ENCODE measurements around the gene COL5A1.
"Not testable (repeated sequence)": the region's sequence is repeated elsewhere in the genome, so short reads cannot be mapped to it uniquely, and the experiment has no call there.

Gene COL5A1

DNA sequence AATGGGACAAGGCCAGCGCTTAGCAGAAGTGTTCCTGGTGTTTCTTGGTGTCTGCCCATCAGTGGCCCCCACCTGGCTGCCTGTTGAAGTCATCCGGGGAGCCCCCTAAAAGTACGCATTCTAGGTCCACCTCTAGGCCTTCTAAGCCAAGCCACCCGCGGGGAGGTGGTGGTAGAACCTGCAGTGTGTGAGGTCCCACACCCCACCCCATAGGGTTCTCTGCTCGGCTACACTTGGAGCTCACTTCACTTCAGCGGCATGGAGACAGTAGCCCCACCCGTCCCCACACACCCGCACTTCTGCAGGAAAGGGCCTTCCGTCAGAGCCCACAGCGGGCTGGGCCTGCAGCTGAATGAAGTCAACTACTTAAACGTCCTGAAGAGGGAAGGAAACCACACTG is 209.4 kb downstream of the COL5A1 start:
- DNase-seq (ENCODE audit: low read depth), result no peak
- TF ChIP-seq, protein P1, sequence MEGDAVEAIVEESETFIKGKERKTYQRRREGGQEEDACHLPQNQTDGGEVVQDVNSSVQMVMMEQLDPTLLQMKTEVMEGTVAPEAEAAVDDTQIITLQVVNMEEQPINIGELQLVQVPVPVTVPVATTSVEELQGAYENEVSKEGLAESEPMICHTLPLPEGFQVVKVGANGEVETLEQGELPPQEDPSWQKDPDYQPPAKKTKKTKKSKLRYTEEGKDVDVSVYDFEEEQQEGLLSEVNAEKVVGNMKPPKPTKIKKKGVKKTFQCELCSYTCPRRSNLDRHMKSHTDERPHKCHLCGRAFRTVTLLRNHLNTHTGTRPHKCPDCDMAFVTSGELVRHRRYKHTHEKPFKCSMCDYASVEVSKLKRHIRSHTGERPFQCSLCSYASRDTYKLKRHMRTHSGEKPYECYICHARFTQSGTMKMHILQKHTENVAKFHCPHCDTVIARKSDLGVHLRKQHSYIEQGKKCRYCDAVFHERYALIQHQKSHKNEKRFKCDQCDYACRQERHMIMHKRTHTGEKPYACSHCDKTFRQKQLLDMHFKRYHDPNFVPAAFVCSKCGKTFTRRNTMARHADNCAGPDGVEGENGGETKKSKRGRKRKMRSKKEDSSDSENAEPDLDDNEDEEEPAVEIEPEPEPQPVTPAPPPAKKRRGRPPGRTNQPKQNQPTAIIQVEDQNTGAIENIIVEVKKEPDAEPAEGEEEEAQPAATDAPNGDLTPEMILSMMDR (conservative IDR thresholded peaks at IDR 0.05; ENCODE audit: low read length), result no peak

DNA sequence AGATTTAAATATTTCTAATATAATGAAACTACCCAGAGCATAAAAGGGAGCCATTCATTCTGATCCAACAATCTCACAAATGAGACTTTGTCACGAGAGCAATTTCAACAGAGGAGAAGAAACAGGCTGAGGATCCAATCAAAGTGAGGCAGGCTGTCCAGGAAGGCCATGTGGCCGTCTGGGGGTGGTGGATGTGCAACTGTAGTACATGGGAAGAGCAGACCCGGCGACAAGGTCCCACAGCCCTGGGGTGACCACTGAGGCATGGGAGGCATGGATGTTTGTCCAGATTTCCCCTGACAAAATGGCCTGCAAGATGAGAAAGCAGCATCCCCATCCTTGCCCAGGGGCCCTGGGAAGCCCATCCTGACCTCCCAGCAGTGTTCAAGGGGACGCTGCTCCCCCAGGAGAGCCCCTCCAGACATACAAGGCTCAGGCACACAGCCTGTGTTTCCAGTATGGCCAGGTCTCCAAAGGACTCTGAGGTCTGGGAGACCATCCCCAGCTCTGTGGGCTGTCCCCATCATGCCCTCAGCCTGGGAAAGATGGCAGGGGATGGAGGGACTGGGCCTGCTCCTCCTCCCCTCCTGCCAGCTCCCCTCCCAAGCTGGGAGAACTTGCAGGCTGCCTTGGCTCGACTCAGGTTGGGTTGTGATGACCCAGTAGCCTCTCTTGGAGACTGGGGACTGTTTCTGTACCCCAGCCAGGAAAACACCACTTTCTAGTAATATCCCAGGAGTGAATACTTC is 211.5 kb downstream of the COL5A1 start:
- TF ChIP-seq, protein P1 (conservative IDR thresholded peaks at IDR 0.05; ENCODE audit: low read length), result no peak
- H3K4me3 ChIP-seq (ENCODE audit: low read length), result no peak overlapping the region
- peak; percentile 19 for DNase-seq (ENCODE audit: low read depth)

More for the DNA sequence above, 209.4 kb downstream of the COL5A1 start:
- H3K4me3 ChIP-seq (ENCODE audit: low read length), result no peak overlapping the region

DNA sequence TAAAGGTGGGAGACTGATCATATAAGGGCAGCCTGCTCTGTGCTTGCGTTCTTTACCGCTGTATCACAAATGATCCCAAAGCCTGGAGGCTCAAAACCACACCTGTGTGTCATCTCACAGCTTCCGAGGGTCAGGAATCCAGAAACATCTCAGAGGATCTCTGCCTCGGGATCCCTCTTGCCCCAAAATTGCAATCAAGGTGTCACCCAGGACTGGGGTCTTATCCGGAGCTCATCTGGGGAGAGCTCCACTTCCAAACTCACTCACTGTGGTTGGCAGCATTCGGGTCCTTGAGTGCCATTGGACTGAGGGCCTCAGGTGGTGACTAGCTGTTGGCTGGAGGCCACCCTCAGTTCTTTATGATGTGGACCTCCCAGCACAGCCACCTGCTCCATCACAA is 212.3 kb downstream of the COL5A1 start:
- TF ChIP-seq, protein P1 (conservative IDR thresholded peaks at IDR 0.05; ENCODE audit: low read length), result no peak
- no peak overlapping the region for H3K4me3 ChIP-seq (ENCODE audit: low read length)
- DNase-seq (ENCODE audit: low read depth), result no peak

DNA sequence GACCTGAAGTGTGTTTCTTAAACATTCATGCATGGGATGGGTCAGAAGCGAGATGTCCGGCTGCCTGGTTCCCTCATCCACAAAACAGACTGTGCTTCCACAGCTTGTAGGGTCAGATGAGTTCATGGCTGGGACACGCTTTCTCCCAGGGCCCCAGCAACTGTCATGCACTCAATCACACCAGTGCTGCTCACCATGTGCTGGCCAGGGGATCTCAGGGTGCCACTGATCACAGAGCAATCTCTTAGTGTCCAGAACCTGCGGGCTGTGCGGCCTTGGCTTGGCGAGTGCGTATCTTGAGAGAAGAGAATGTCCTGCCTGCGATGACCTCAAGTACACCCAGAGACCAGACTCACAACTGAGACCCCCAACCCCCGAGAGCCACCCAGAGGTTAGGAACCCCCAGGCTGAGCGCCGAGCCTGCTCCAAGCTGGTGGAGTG is 213.0 kb downstream of the COL5A1 start:
- TF ChIP-seq, protein P1 (conservative IDR thresholded peaks at IDR 0.05; ENCODE audit: low read length), result no peak
- H3K4me3 ChIP-seq (ENCODE audit: low read length), result no peak overlapping the region
- no peak for DNase-seq (ENCODE audit: low read depth)

DNA sequence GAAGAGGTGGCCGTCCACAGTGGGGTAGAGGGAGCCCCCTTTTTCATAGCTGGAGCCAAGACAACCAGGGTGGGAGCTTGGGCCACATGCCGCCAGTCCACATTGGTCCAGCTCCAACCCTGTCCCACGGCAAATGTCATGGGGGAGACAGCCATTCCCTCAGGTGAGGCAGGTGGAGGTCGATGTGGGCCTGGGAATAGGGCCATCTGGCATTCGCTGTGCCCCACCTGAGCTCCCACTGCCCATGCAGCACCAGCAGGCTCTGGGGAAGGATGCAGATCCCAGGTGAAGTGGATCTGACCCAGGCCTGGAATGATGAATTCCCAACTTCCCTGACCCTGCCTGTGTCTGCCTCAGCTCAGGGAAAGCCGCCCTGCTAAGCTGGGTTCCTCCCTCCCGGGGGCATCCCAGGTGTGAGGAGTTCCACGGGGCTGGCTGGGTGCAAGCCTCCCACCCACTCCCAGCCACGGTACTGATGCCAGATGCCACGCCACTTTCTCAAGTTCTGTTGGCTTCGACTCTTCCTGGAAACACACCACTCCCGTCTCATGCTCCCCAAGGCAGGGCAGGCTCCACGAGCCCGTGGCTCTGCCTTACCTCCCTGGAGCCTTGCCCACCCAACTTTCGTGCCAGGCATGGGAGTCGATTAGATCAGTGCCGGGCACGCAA is 213.8 kb downstream of the COL5A1 start:
- no peak for DNase-seq (ENCODE audit: low read depth)
- H3K4me3 ChIP-seq (ENCODE audit: low read length), result no peak overlapping the region
- TF ChIP-seq, protein P1 (conservative IDR thresholded peaks at IDR 0.05; ENCODE audit: low read length), result no peak

DNA sequence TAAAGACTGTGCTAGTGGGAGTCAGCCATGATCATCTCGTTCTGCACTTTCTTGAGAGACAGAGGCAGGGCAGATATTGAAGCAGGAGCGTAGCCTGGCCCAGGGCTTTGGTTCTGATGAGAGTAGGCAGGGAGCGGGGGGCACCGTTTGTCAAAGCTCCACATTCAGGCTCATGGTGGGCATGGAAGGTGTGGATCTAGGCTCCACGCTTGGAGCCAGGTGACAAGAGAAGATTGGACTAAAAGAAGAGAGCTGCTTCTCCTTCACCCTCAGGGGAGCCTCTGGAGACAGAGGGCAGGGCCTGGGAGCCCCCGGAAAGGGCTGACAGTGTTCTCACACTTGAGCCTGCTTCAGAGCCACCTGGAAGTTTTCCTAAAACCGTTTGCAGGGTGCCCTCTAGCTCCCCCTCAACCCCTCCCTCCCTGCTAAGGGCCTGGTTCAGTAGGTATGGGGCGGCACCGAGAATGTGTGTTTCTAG is 214.3 kb downstream of the COL5A1 start:
- H3K4me3 ChIP-seq (ENCODE audit: low read length), result no peak overlapping the region
- TF ChIP-seq, protein P1 (conservative IDR thresholded peaks at IDR 0.05; ENCODE audit: low read length), result no peak
- DNase-seq (ENCODE audit: low read depth), result no peak

DNA sequence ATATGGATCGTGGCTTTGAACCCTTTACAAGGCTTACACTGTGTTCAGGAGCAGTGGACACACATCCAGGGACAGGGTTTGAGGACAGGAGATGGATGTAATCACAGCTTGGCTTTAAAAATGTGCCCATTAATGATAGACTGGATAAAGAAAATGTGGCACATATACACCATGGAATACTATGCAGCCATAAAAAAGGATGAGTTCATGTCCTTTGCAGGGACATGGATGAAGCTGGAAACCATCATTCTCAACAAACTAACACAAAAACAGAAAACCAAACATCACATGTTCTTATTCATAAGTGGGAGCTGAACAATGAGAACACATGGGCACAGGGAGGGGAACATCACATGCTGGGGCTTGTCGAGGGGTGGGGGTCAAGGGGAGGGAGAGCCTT is 215.8 kb downstream of the COL5A1 start:
- DNase-seq (ENCODE audit: low read depth), result not testable (repeated sequence)

More for the DNA sequence above, 215.8 kb downstream of the COL5A1 start:
- H3K4me3 ChIP-seq (ENCODE audit: low read length), result not testable (repeated sequence)
